ENCODE measurements around the gene TRIM24.

The TRIM24 gene

GRCh38 chr7:138626846-138627245 is 166.8 kb downstream of the TRIM24 start:
- no peak for DNase-seq

- no peak for DNase-seq
These were observed 167.3 kb downstream of the TRIM24 start for GRCh38 chr7:138627361-138627760.

GRCh38 chr7:138630059-138630610 is 170.1 kb downstream of the TRIM24 start:
- DNase-seq, result no peak

GRCh38 chr7:138632384-138632783 is 172.3 kb downstream of the TRIM24 start:
- DNase-seq, result no peak

- no peak for DNase-seq
These were observed 173.0 kb downstream of the TRIM24 start for GRCh38 chr7:138632826-138633602.
